ENCODE results near the gene CDHR2. TPM values are rescaled to one million over a fixed set of nuclear protein-coding genes. Genes with fewer than 3 reads are reported as not detected.

Gene CDHR2
- total RNA-seq, 2 experiments from 2014 or later, result 1.3 to 2.4 TPM

- no peak overlapping the region for H3K27ac Mint-ChIP-seq
- no peaks in the 10 kb centered on the region for H3K36me3 Mint-ChIP-seq (ENCODE audit: low read depth)
- H3K27me3 Mint-ChIP-seq, result peaks cover 31% of the 10 kb centered on the region
- H3K4me1 Mint-ChIP-seq, result peaks cover 3% of the 10 kb centered on the region
- CTCF ChIA-PET, result interaction anchor here (1.6 kb wide), 1 partner anchor 9 kb away, joined by 3 read pairs; the partner anchor contains the start of gene TSPAN17
- no peaks in the 10 kb centered on the region for H3K9me3 Mint-ChIP-seq
- no peak for DNase-seq
- no peak overlapping the region for H3K4me3 Mint-ChIP-seq
- POLR2A ChIA-PET, result no interaction called here
Measured at GRCh38 chr5:176637556-176637955, 88.4 kb downstream of the CDHR2 start.

GRCh38 chr5:176638437-176638836, 89.3 kb downstream of the CDHR2 start:
- Mint-ChIP-seq H3K9me3 (no peaks in the 10 kb centered on the region), H3K36me3 (ENCODE audit: low read depth) (no peaks in the 10 kb centered on the region), H3K27ac (no peak overlapping the region), H3K27me3 (peaks cover 24% of the 10 kb centered on the region), H3K4me3 (no peak overlapping the region), H3K4me1 (peaks cover 3% of the 10 kb centered on the region)
- DNase-seq, result no peak
- ChIA-PET POLR2A (no interaction called here), CTCF (interaction anchor here (1.6 kb wide), 1 partner anchor 9 kb away, joined by 3 read pairs; the partner anchor contains the start of gene TSPAN17)

- Mint-ChIP-seq H3K36me3 (ENCODE audit: low read depth) (no peaks in the 10 kb centered on the region), H3K27me3 (peaks cover 16% of the 10 kb centered on the region), H3K9me3 (no peaks in the 10 kb centered on the region), H3K4me3 (no peak overlapping the region), H3K4me1 (no peaks in the 10 kb centered on the region), H3K27ac (no peak overlapping the region)
- ChIA-PET POLR2A (no interaction called here), CTCF (interaction anchor here (1.3 to 1.6 kb wide), 2 partner anchors 8 to 9 kb away, joined by 3 to 6 read pairs; partner anchors contain the start of genes EIF4E1B, SNCB and TSPAN17)
- DNase-seq, result no peak
Measured at GRCh38 chr5:176639208-176639607, 90.1 kb downstream of the CDHR2 start.

GRCh38 chr5:176639981-176640380, 90.8 kb downstream of the CDHR2 start:
- POLR2A ChIA-PET, result no interaction called here
- no peak for DNase-seq
- no peak overlapping the region for H3K27ac Mint-ChIP-seq
- H3K4me3 Mint-ChIP-seq, result no peak overlapping the region
- no peaks in the 10 kb centered on the region for H3K36me3 Mint-ChIP-seq (ENCODE audit: low read depth)
- H3K27me3 Mint-ChIP-seq, result peaks cover 12% of the 10 kb centered on the region
- CTCF ChIA-PET, result interaction anchor here (1.3 kb wide), 1 partner anchor 9 kb away, joined by 6 read pairs; the partner anchor contains the start of genes EIF4E1B and SNCB
- H3K4me1 Mint-ChIP-seq, result no peaks in the 10 kb centered on the region
- no peaks in the 10 kb centered on the region for H3K9me3 Mint-ChIP-seq

GRCh38 chr5:176640616-176641015, 91.5 kb downstream of the CDHR2 start:
- POLR2A ChIA-PET, result no interaction called here
- Mint-ChIP-seq H3K4me3 (no peak overlapping the region), H3K4me1 (no peaks in the 10 kb centered on the region), H3K9me3 (no peaks in the 10 kb centered on the region), H3K36me3 (ENCODE audit: low read depth) (no peaks in the 10 kb centered on the region), H3K27ac (no peak overlapping the region), H3K27me3 (peaks cover 6% of the 10 kb centered on the region)
- CTCF ChIA-PET, result interaction anchor here (1.3 kb wide), 1 partner anchor 10 kb away, joined by 6 read pairs; the partner anchor contains the start of genes EIF4E1B and SNCB
- DNase-seq, result no peak

- no peak for DNase-seq
- no peaks in the 10 kb centered on the region for H3K9me3 Mint-ChIP-seq
- peaks cover 2% of the 10 kb centered on the region for H3K27me3 Mint-ChIP-seq
- no peak overlapping the region for H3K4me3 Mint-ChIP-seq
- H3K27ac Mint-ChIP-seq, result no peak overlapping the region
- H3K36me3 Mint-ChIP-seq (ENCODE audit: low read depth), result no peaks in the 10 kb centered on the region
- H3K4me1 Mint-ChIP-seq, result peaks cover 13% of the 10 kb centered on the region
- ChIA-PET CTCF (interaction anchor here (10.6 kb wide), 1 partner anchor 16 kb away, joined by 76 read pairs; no protein-coding TSS in a partner anchor), POLR2A (no interaction called here)
Measured at GRCh38 chr5:176642675-176643490, 93.7 kb downstream of the CDHR2 start.

- ChIA-PET POLR2A (no interaction called here), CTCF (interaction anchor here (0.7 to 10.6 kb wide), 4 partner anchors 15 to 71 kb away, joined by 3 to 76 read pairs (median 3); no protein-coding TSS in a partner anchor)
- Mint-ChIP-seq H3K9me3 (no peaks in the 10 kb centered on the region), H3K4me3 (no peak overlapping the region), H3K27me3 (no peaks in the 10 kb centered on the region), H3K36me3 (ENCODE audit: low read depth) (no peaks in the 10 kb centered on the region), H3K27ac (no peak overlapping the region), H3K4me1 (peaks cover 20% of the 10 kb centered on the region)
- DNase-seq, result no peak
Measured at GRCh38 chr5:176643491-176644219, 94.5 kb downstream of the CDHR2 start.

- H3K27me3 Mint-ChIP-seq, result no peaks in the 10 kb centered on the region
- peaks cover 27% of the 10 kb centered on the region for H3K4me1 Mint-ChIP-seq
- DNase-seq, result no peak
- ChIA-PET POLR2A (no interaction called here), CTCF (interaction anchor here (0.7 to 10.6 kb wide), 4 partner anchors 15 to 71 kb away, joined by 3 to 76 read pairs (median 3); no protein-coding TSS in a partner anchor)
- no peaks in the 10 kb centered on the region for H3K36me3 Mint-ChIP-seq (ENCODE audit: low read depth)
- no peak overlapping the region for H3K4me3 Mint-ChIP-seq
- H3K27ac Mint-ChIP-seq, result no peak overlapping the region
- no peaks in the 10 kb centered on the region for H3K9me3 Mint-ChIP-seq
Measured at GRCh38 chr5:176644294-176644693, 95.2 kb downstream of the CDHR2 start.

- Mint-ChIP-seq H3K27me3 (no peaks in the 10 kb centered on the region), H3K4me1 (peaks cover 33% of the 10 kb centered on the region), H3K27ac (no peak overlapping the region), H3K9me3 (no peaks in the 10 kb centered on the region), H3K4me3 (no peak overlapping the region), H3K36me3 (ENCODE audit: low read depth) (no peaks in the 10 kb centered on the region)
- ChIA-PET POLR2A (no interaction called here), CTCF (interaction anchor here (0.8 to 10.6 kb wide), 5 partner anchors 14 to 29 kb away, joined by 3 to 76 read pairs (median 3); partner anchors contain the start of genes EIF4E1B and SNCB)
- no peak for DNase-seq
Measured at GRCh38 chr5:176644878-176645670, 95.9 kb downstream of the CDHR2 start.

Small RNA genes lying within 50 kb of the gene (microRNA-seq; reads per million reads assigned to microRNA genes)
- gene MIR4281 (ENCODE audit: borderline microRNAs expressed, borderline replicate concordance), result not detected

Other genes starting within 250 kb of the CDHR2 start
- 10 to 100 TPM; 46.3 to 53.6 TPM for gene KIAA1191, start 187.6 kb upstream of the CDHR2 start, total RNA-seq
- 1 to 10 TPM; 5.4 to 7.7 TPM for gene ARL10, start 183.9 kb upstream of the CDHR2 start, total RNA-seq
- 10 to 100 TPM; 29.1 to 34.0 TPM for gene NOP16, start 160.7 kb upstream of the CDHR2 start, total RNA-seq
- 100 to 1,000 TPM; 143 to 150 TPM for gene HIGD2A, start 160.6 kb upstream of the CDHR2 start, total RNA-seq
- gene CLTB, start 132.8 kb upstream of the CDHR2 start, total RNA-seq, result 10 to 100 TPM; 53.8 to 65.8 TPM
- gene FAF2, start 101.0 kb upstream of the CDHR2 start, total RNA-seq, result 10 to 100 TPM; 32.3 to 41.0 TPM
- gene RNF44, start 11.9 kb upstream of the CDHR2 start, total RNA-seq, result 100 to 1,000 TPM; 137 TPM
- 1 to 10 TPM; 2.5 to 2.6 TPM for gene GPRIN1, start 60.8 kb downstream of the CDHR2 start, total RNA-seq
- gene SNCB, start 81.2 kb downstream of the CDHR2 start, total RNA-seq, result not detected
- not detected for gene EIF4E1B, start 81.3 kb downstream of the CDHR2 start, total RNA-seq
- gene TSPAN17, start 98.1 kb downstream of the CDHR2 start, total RNA-seq, result 10 to 100 TPM; 39.6 to 42.5 TPM

All from activated CD4-positive, alpha-beta T cell treated with anti-CD3 and anti-CD28 coated beads, Interleukin-2, amount 10 ng/mL, durations not matched to agents 7 days and 5 days (primary cell).